GM19328 (cell line): ENCODE results near the gene ADGRD2.

Experiments
- ATAC-seq: cut with Tn5 transposase; IDR thresholded peaks from one replicate; pipeline ENCODE4 v1.9.1; 2021; ENCODE audit warnings: mild to moderate bottlenecking, moderate library complexity; ENCODE audit not compliant: unreplicated experiment

The ADGRD2 gene

GRCh38 chr9:124456341-124457078 is 6.3 kb downstream of the ADGRD2 start:
- no peak for ATAC-seq

DNA sequence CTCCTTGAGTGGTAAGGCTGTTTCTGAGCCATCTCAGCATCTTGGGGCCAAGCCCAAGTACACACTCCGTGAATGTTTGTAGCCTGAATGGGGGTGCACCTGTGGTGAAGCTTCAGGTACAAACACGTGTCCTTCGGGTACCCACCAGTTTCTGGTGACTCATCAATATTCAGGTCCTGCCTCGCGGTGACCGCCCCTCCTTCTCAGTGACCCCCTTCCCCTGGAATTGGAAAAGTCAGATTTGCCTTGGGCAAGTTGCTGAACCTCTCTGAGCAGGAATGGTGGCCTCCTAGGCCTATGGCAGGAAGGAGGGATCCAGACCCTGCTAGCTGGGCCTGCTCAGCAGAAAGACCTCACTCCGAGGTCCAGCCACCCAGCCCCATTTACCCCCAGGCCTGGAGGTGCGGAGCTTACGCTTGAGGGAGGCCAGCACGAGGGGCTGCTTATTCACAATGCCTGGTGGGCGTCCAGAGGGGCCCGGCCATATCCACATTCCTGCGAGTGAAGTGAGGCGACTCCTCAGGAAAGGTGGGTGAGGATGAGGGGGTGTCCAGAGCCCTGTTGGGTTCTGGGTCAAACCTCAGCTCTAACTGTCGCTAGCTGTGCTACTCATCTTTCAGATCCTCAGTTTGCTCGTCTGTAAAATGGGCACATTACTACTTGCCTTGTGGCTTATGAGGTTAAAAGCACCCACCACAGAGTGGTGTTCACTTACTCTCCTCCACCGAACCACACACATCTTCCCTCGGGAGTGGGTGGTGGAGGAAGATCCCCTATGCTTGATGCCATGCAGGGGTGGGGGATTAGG is 7.0 kb downstream of the ADGRD2 start:
- no peak for ATAC-seq

GRCh38 chr9:124457887-124458431 is 7.7 kb downstream of the ADGRD2 start:
- ATAC-seq: no peak

DNA sequence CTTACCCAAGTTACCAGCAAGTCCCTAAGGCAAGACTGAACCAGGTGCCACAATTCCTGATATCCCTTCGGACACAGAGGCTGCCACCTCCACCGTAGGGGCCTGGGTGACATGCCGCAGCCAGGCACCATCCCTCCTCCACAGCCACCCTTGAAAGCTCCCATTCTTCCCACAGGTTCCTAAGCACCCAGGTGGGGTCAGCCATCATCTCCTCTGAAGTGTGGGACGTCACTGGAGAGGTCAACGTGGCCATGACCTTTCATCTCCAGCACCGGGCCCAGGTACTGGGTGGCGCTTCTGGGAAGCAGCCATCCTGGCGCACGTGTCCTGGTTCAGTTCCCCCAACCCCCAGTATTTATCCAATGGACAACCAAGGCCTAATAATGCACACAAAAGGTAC is 8.2 kb downstream of the ADGRD2 start:
- no peak for ATAC-seq

GRCh38 chr9:124462739-124463138 is 12.5 kb downstream of the ADGRD2 start:
- ATAC-seq: no peak

GRCh38 chr9:124465736-124466135 is 15.5 kb downstream of the ADGRD2 start:
- ATAC-seq: no peak

DNA sequence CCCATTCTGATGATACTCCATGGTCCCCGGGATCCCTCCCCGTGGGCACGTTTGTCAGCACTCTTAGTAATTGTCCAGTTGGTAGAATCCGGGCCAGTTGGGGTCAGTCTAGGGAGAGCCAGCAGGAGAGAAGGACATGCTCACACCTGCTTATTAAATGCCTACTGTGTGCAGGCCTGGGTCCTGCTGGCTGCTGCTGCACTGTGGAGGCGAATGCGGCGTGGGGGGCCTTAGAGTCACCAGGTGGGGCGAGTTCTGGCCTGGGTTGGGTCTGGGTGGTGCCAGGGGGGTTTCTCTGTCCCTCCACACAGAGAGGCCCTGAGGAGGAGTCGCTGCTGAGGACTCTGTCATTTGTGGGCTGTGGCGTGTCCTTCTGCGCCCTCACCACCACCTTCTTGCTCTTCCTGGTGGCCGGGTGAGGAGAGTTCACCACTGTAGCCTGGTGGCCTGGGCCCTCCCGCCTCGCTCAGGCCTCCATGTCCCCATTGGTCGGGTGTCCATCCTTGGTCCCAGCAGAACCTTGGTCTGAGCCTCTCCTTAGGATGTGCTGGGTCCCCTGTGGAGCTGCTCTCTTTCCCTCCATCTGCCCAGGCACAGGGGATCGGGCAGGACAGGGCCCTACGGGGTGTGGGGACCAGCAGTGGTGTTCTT is 17.3 kb downstream of the ADGRD2 start:
- no peak for ATAC-seq

DNA sequence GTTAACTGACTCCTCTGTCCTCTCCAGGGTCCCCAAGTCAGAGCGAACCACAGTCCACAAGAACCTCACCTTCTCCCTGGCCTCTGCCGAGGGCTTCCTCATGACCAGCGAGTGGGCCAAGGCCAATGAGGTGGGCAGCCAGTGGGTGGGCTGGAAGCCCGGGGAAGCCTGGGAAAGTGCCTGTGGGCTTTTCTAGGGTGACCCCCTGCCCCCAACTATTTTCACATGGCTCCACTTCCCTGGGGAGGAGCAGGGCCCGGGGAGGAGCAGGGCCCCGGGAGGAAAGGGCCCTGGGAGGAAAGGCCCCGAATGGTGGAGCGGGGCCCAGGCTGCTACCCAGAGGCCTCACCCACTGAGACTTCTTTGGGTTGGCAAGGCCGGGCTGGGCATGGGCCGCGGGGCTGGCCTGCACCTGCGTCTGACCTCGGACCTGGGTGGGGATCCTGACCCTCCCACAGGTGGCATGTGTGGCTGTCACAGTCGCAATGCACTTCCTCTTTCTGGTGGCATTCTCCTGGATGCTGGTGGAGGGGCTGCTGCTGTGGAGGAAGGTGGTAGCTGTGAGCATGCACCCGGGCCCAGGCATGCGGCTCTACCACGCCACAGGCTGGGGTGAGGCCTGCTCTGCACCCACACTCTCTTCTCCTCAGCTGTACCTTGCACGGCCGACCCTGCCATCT is 17.9 kb downstream of the ADGRD2 start:
- no peak for ATAC-seq

- ATAC-seq: no peak
These were observed 19.0 kb downstream of the ADGRD2 start for GRCh38 chr9:124469011-124469832.

DNA sequence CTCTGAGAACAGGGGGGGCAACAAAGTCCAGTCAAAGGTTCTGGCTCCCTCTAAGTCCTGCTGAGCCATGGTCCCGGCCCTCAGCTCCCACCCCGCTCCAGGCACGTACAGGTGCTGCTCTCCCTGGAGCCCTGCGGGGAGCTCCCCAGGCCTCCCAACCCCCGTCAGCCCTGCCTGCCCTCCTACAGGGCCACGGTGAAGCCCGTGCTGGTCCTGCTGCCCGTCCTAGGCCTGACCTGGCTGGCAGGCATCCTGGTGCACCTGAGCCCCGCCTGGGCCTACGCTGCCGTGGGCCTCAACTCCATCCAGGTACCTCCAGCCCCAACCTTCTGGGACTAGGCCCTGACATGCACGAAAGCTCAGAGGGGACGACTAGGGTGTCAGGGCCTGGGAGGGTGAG is 20.1 kb downstream of the ADGRD2 start:
- no peak for ATAC-seq

- ATAC-seq: no peak
These were observed 20.5 kb downstream of the ADGRD2 start for GRCh38 chr9:124470726-124471125.

DNA sequence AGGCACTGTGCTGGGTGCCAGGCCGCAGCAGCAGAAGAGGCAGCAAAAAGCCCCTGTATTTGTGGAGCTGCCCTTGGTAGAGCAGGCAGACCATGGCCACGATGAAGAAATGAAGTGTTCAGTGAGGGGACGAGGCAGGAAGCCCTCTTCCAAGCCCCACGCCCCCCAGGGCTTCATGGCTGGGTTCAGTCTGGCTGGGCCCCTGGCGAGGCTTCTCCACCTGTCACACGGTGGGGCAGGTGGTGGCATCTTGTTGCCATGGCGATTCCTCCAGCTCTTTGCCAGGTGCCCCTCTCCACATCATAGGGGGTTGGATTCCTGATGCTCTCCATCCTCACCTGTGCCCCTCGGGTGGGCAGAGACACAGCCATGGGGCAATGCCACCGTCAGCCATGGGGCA is 21.5 kb downstream of the ADGRD2 start:
- ATAC-seq: no peak

- ATAC-seq: no peak
These were observed 22.5 kb downstream of the ADGRD2 start for GRCh38 chr9:124472770-124473169.

GRCh38 chr9:124473310-124473709 is 23.1 kb downstream of the ADGRD2 start:
- no peak for ATAC-seq

GRCh38 chr9:124474151-124474550 is 23.9 kb downstream of the ADGRD2 start:
- ATAC-seq: no peak

DNA sequence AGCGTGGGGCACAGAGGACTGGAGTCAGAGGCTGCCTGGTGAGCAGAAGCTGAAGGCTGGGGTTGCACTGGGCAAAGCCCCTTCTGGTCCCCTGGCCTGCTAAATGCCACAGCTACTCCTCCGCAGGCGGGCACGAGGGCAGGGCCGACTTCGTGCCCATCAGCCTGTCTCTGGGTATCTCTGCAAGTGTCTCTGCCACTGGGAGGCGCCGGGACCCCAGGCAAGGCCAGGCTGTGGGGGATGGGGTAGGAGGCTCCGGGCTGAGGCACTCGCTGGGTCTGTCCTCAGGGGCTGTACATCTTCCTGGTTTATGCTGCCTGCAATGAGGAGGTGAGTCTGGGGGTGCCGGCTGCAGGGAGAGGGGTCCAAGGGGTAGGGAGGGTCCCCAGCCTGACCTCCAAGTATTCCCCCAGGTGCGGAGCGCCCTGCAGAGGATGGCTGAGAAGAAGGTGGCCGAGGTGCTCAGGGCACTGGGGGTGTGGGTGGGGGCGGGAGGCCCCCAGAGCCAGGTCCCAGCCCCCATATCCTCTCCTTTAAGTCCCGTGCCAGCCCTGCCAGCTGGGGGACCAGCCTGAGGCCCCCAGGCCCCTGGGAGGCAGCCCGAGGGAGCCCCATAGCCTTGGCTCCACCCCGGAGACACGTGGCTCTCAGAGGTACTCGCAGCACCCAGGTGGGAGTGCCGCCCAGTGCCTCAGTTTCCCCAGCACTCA is 25.1 kb downstream of the ADGRD2 start:
- no peak for ATAC-seq

DNA sequence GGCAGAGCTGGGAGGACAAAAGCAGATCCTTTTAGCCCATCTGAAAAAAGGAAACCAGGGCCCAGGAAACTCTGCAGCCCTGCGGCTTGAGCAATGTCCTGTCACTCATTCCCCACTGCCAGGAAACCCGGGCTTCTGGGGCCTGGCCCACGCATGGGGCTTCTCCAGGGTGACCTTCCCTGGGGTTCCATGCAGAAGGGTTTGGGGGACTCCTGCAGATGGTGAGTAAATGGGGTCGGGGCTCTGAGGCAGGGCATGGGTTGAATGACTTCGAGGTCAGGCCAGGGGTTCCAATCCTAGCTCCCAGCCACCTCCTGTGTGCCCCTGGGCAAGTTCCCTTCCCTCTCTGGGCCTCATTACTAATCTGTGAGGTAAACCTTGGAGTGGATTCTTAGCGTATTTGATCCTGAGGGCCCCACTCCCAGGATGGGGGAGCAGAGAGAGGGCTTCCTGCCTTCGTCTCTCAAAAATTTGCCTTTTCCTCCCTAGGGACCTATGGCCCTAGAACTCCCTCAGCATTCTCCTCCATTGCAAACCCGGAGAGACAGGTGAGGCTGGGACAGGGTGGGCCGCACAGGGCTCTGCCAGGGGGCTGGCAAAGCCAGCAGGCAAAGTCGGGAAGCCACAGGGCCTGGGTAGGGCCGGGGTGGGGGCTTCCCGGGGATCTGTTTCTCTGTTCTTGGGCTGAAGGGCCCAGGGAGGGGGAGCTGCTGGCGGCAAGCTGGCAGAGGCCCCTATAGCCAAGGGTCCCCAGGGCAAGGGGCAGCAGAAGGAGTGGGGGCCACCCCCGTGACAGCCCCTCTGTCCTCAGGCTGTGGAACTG is 25.8 kb downstream of the ADGRD2 start:
- no peak for ATAC-seq

GRCh38 chr9:124477211-124477647 is 27.0 kb downstream of the ADGRD2 start:
- no peak for ATAC-seq
